Vagina (tissue), 2 donors: ENCODE results near the gene NCKAP1. TPM values are rescaled to one million over a fixed set of nuclear protein-coding genes. Genes with fewer than 3 reads are reported as not detected.

ENCODE experiments used
- DNase-seq, 2 donors: peaks; one replicate each; pipeline ENCODE4 v3.0.0-alpha.2; 2017; ENCODE audit errors: extremely low spot score in 2 of 2
- H3K27ac ChIP-seq: fragments of 200-600 bp; sonication (generic); one replicate; pipeline ENCODE4 v1.5.1; 2019
- H3K27me3 ChIP-seq: fragments of 200-600 bp; sonication (generic); one replicate; pipeline ENCODE4 v1.5.1; 2019
- H3K36me3 ChIP-seq, 2 donors: fragments of 200-600 bp; sonication (generic); one replicate each; pipeline ENCODE4 v1.5.1; 2017 to 2019
- H3K4me1 ChIP-seq: fragments of 200-600 bp; sonication (generic); one replicate; pipeline ENCODE4 v1.5.1; 2019
- H3K4me3 ChIP-seq, 2 donors: fragments of 200-600 bp; sonication (generic); 1 replicate in 1 of 2; 2 replicates in 1 of 2; pipeline ENCODE4 v1.5.1; 2016 to 2019
- H3K9me3 ChIP-seq: fragments of 200-600 bp; sonication (generic); one replicate; pipeline ENCODE4 v1.5.1; 2019
- CTCF ChIP-seq, 3 experiments: fragments of 450-650 bp in 2 of 3; fragments of 200-600 bp in 1 of 3; sonication (generic) in 1 of 3; IDR thresholded peaks; one replicate each; pipeline ENCODE4 v1.5.1; 2017 to 2019; ENCODE audit warnings: antibody characterized with exemption in 3 of 3, mild to moderate bottlenecking in 2 of 3, moderate library complexity in 2 of 3
- POLR2A ChIP-seq, 2 donors: fragments of 450-650 bp; IDR thresholded peaks; one replicate each; pipeline ENCODE4 v1.6.1; 2017; ENCODE audit warnings: antibody characterized with exemption in 2 of 2, mild to moderate bottlenecking in 2 of 2, moderate library complexity in 2 of 2
- POLR2AphosphoS5 ChIP-seq, 2 donors: sonication (generic); formaldehyde crosslinking; IDR thresholded peaks; one replicate each; pipeline ENCODE4 v1.9.0; 2017; ENCODE audit warnings: antibody characterized with exemption in 2 of 2, mild to moderate bottlenecking in 2 of 2, low read depth in 1 of 2; ENCODE audit not compliant: insufficient read depth in 1 of 2
- intact Hi-C: fragments of 100-400 bp; cut with DNase I; formaldehyde crosslinking; loops from one replicate; pipeline ENCODE4 v1.15.1; 2023
- total RNA-seq: library from RNA; depleted of rRNA; stranded (reverse); fragments of >200 nt; gene quantifications from one replicate; pipeline ENCODE4 v1.2.3, GENCODE V29; 2016

NCKAP1 gene
- total RNA-seq, 1 donor from 2014 or later = 135 TPM

- no peak for DNase-seq
- intact Hi-C loops = loop anchor here (5.0 kb wide), 1 partner anchor 87 kb away; the partner anchor contains the start of gene NUP35
- Histone ChIP-seq H3K36me3 (no peaks in the 10 kb centered on the region), H3K27ac (peak overlapping the region; percentile 99), H3K27me3 (no peaks in the 10 kb centered on the region), H3K9me3 (no peaks in the 10 kb centered on the region), H3K4me1 (peaks cover 73% of the 10 kb centered on the region), H3K4me3 (no peak overlapping the region)
- TF ChIP-seq CTCF (IDR thresholded peaks at IDR 0.05) (no peak), POLR2A (IDR thresholded peaks at IDR 0.05) (no peak), POLR2AphosphoS5 (IDR thresholded peaks at IDR 0.05; ENCODE audit: insufficient read depth in 1 of 2, low read depth in 1 of 2) (no peak)
Measured at GRCh38 chr2:183034806-183035205, 3.5 kb downstream of the NCKAP1 start.

DNA sequence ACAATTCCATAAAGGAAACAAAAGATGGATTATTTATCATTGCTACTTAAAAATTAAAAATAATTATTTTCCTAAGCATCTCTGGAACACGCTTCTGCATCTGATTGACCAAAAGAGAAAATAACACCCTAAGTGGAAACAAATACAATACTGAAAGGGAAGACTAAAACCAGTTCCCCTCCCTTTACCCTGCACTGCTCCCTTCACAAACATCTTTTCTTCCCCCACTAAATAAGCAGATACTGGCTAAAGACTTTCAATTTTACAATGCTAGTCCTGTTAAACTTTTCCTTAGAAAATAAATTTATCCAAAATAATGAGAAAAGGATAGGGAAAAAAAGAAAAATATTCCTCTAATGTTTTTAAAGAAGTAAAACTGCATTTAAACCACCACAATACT lies 4.3 kb downstream of the NCKAP1 start:
- peaks cover 82% of the 10 kb centered on the region for H3K4me1 ChIP-seq

GRCh38 chr2:183031911-183032794 lies 6.1 kb downstream of the NCKAP1 start:
- DNase-seq = no peak
- intact Hi-C loops = no loop called here
- TF ChIP-seq CTCF (IDR thresholded peaks at IDR 0.05) (no peak), POLR2A (IDR thresholded peaks at IDR 0.05) (no peak), POLR2AphosphoS5 (IDR thresholded peaks at IDR 0.05; ENCODE audit: insufficient read depth in 1 of 2, low read depth in 1 of 2) (no peak)
- Histone ChIP-seq H3K27me3 (no peaks in the 10 kb centered on the region), H3K27ac (no peak overlapping the region), H3K36me3 (no peaks in the 10 kb centered on the region), H3K4me3 (no peak overlapping the region), H3K4me1 (peaks cover 91% of the 10 kb centered on the region), H3K9me3 (no peaks in the 10 kb centered on the region)

More for the DNA sequence above, 4.3 kb downstream of the NCKAP1 start:
- DNase-seq = no peak
- no peaks in the 10 kb centered on the region for H3K36me3 ChIP-seq
- H3K9me3 ChIP-seq = no peaks in the 10 kb centered on the region
- TF ChIP-seq POLR2AphosphoS5 (IDR thresholded peaks at IDR 0.05; ENCODE audit: insufficient read depth in 1 of 2, low read depth in 1 of 2) = no peak
- TF ChIP-seq POLR2A (IDR thresholded peaks at IDR 0.05) = no peak
- no peak for TF ChIP-seq CTCF (IDR thresholded peaks at IDR 0.05)
- no peak overlapping the region for H3K27ac ChIP-seq
- H3K27me3 ChIP-seq = no peaks in the 10 kb centered on the region
- intact Hi-C loops = no loop called here
- no peak overlapping the region for H3K4me3 ChIP-seq

- H3K4me1 ChIP-seq = peaks cover 92% of the 10 kb centered on the region
- intact Hi-C loops = no loop called here
- no peaks in the 10 kb centered on the region for H3K9me3 ChIP-seq
- H3K4me3 ChIP-seq = no peak overlapping the region
- H3K27me3 ChIP-seq = no peaks in the 10 kb centered on the region
- TF ChIP-seq POLR2A (IDR thresholded peaks at IDR 0.05) = no peak
- no peak overlapping the region for H3K27ac ChIP-seq
- no peak for DNase-seq
- H3K36me3 ChIP-seq = no peaks in the 10 kb centered on the region
Measured at GRCh38 chr2:183029219-183029618, 9.0 kb downstream of the NCKAP1 start.

DNA sequence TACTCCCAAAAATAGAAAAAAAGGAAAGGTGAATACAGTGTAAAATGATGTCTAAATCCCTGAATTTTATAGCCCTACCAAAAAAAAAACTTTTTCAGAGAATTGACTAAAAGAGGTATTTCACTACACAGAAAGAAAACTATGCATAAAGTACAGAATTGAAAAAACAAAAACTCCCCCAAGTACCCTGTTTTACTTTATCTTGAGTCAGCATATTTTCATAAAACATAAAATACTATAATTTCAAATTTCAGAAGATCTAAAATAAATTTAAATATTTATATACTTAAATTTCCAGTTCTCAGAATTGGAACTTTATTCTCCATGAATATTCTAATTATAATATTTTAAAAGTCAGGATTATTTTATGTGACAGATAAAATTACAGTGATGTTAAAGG lies 10.1 kb downstream of the NCKAP1 start:
- DNase-seq = no peak
- intact Hi-C loops = no loop called here
- Histone ChIP-seq H3K4me3 (no peak overlapping the region), H3K27me3 (no peaks in the 10 kb centered on the region), H3K4me1 (peaks cover 92% of the 10 kb centered on the region), H3K9me3 (no peaks in the 10 kb centered on the region), H3K27ac (no peak overlapping the region), H3K36me3 (no peaks in the 10 kb centered on the region)
- no peak for TF ChIP-seq POLR2AphosphoS5 (IDR thresholded peaks at IDR 0.05; ENCODE audit: insufficient read depth in 1 of 2, low read depth in 1 of 2)

DNA sequence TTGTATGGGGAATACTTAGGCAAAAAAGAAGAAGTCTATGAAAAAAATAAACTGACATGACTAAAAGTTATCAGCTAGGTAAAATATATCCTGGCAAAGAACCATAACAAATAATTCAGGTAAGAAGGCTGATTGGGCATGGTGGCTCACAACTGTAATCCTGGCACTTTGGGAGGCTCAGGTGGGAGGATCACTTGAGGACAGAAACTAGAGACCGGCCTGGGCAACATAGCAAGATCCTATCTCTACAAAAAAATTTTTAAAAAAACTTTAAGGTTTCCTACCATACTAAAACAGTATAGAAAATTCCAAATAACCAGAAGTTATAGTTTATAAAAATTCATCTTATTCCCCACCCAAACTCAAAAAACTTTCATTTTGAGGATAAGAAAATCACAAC lies 10.8 kb downstream of the NCKAP1 start:
- TF ChIP-seq POLR2A (IDR thresholded peaks at IDR 0.05) = no peak
- no peak for TF ChIP-seq POLR2AphosphoS5 (IDR thresholded peaks at IDR 0.05; ENCODE audit: insufficient read depth in 1 of 2, low read depth in 1 of 2)
- no peak for TF ChIP-seq CTCF (IDR thresholded peaks at IDR 0.05)
- H3K9me3 ChIP-seq = no peaks in the 10 kb centered on the region
- peaks cover 0 to 4% of the 10 kb centered on the region in 2 donors for H3K36me3 ChIP-seq
- no peak overlapping the region for H3K27ac ChIP-seq
- intact Hi-C loops = no loop called here
- no peaks in the 10 kb centered on the region for H3K27me3 ChIP-seq
- H3K4me1 ChIP-seq = peaks cover 89% of the 10 kb centered on the region
- DNase-seq = no peak
- H3K4me3 ChIP-seq = no peak overlapping the region
